H1 (cell line): ENCODE measurements around the gene ATXN2. TPM values are rescaled to one million over a fixed set of nuclear protein-coding genes. Genes with fewer than 3 reads are reported as not detected.

Experiments
- CTCF ChIA-PET: fragments of 300-600 bp; sonication (Branson Sonifier 250); formaldehyde crosslinking; loops from one replicate; lab custom pipeline; 2021; ENCODE audit not compliant: partially characterized antibody; lab: Charles Lee
- POLR2A ChIA-PET: fragments of 300-600 bp; sonication (Branson Sonifier 250); formaldehyde crosslinking; loops from one replicate; lab custom pipeline; 2021; ENCODE audit warnings: inconsistent platforms; ENCODE audit not compliant: partially characterized antibody; lab: Charles Lee
- DNase-seq, 2 experiments: peaks; one replicate each; pipeline versions ENCODE4 v3.0.0 to v3.0.0-alpha.2; 2010 to 2022; ENCODE audit warnings: low spot score in 2 of 2, low read depth in 1 of 2, mixed read lengths in 1 of 2
- FAIRE-seq: peaks from 2 replicates; lab custom pipeline; 2011; peaks lifted over from hg19 to GRCh38; lab: Jason Lieb, UNC
- H2AFZ ChIP-seq: 2 replicates; pipeline ENCODE4 v1.8.1; 2012; ENCODE audit warnings: low read length, inconsistent platforms
- H2AK5ac ChIP-seq: 2 replicates; pipeline ENCODE4 v1.6.1; 2013; ENCODE audit warnings: low read depth, low read length
- H2BK120ac ChIP-seq: replicated peaks from 2 replicates; pipeline ENCODE3; 2013; ENCODE audit warnings: low read depth, low read length, inconsistent platforms
- H2BK12ac ChIP-seq: 2 replicates; pipeline ENCODE4 v1.6.1; 2013; ENCODE audit warnings: low read depth, low read length
- H2BK15ac ChIP-seq: 2 replicates; pipeline ENCODE4 v1.6.1; 2013; ENCODE audit warnings: low read length
- H2BK20ac ChIP-seq: 2 replicates; pipeline ENCODE4 v1.6.1; 2013; ENCODE audit warnings: low read length
- H2BK5ac ChIP-seq: 2 replicates; pipeline ENCODE4 v1.6.1; 2013; ENCODE audit warnings: low read depth, low read length
- H3K14ac ChIP-seq: 2 replicates; pipeline ENCODE4 v1.6.1; 2013; ENCODE audit warnings: inconsistent platforms; ENCODE audit not compliant: insufficient read length
- H3K18ac ChIP-seq: 2 replicates; pipeline ENCODE4 v1.6.1; 2013; ENCODE audit warnings: low read length; ENCODE audit errors: extremely low read depth
- H3K23ac ChIP-seq: 2 replicates; pipeline ENCODE4 v1.6.1; 2013; ENCODE audit warnings: inconsistent platforms; ENCODE audit not compliant: insufficient read length
- H3K23me2 ChIP-seq: 2 replicates; pipeline ENCODE4 v1.6.1; 2013; ENCODE audit warnings: low read depth, low read length
- H3K27ac ChIP-seq: 2 replicates; pipeline ENCODE4 v1.6.1; 2011; ENCODE audit warnings: low read depth, low read length, inconsistent platforms
- H3K27me3 ChIP-seq, 4 experiments: replicated peaks in 1 of 4; 1 replicate in 1 of 4; 2 replicates in 3 of 4; pipeline versions ENCODE4 v1.6.1 to v1.8.1; 2011 to 2013; ENCODE audit warnings: low read length in 3 of 4, mild to moderate bottlenecking in 3 of 4, inconsistent platforms in 2 of 4, mixed read lengths in 2 of 4, moderate library complexity in 1 of 4; ENCODE audit not compliant: control insufficient read depth in 3 of 4, insufficient read depth in 3 of 4; ENCODE audit errors: extremely low read depth in 1 of 4
- H3K36me3 ChIP-seq, 4 experiments: 2 replicates each; pipeline versions ENCODE4 v1.6.1 to v1.8.1; 2011 to 2013; ENCODE audit warnings: mild to moderate bottlenecking in 4 of 4, low read length in 3 of 4, moderate library complexity in 2 of 4, control low read depth in 1 of 4, inconsistent platforms in 1 of 4; ENCODE audit not compliant: insufficient read depth in 4 of 4, control insufficient read depth in 2 of 4
- H3K4ac ChIP-seq: replicated peaks from 2 replicates; pipeline ENCODE3; 2013; ENCODE audit warnings: low read length, low read depth, mixed read lengths, inconsistent platforms; ENCODE audit not compliant: insufficient read length
- H3K4me1 ChIP-seq, 4 experiments: replicated peaks in 1 of 4; 1 replicate in 1 of 4; 2 replicates in 3 of 4; pipeline versions ENCODE4 v1.6.1 to v1.8.1; 2011 to 2013; ENCODE audit warnings: low read length in 3 of 4, inconsistent platforms in 2 of 4, mixed read lengths in 1 of 4; ENCODE audit not compliant: insufficient read depth in 4 of 4, control insufficient read depth in 3 of 4
- H3K4me2 ChIP-seq, 2 experiments: 2 replicates each; pipeline versions ENCODE4 v1.6.1 to v1.8.1; 2011 to 2013; ENCODE audit warnings: low read depth in 2 of 2, low read length in 2 of 2, control low read depth in 1 of 2, inconsistent platforms in 1 of 2, mild to moderate bottlenecking in 1 of 2; ENCODE audit not compliant: insufficient read depth in 1 of 2
- H3K4me3 ChIP-seq, 4 experiments: fragments of 200-600, 300-600 bp in 1 of 4; sonication (generic), shearing (Covaris generic), sonication (Bioruptor Twin) in 1 of 4; 2 replicates each; pipeline versions ENCODE4 v1.5.1 to v1.8.1; 2011 to 2016; ENCODE audit warnings: low read length in 4 of 4, low read depth in 3 of 4, control low read depth in 2 of 4, inconsistent platforms in 2 of 4, mild to moderate bottlenecking in 2 of 4, mixed read lengths in 1 of 4, moderate library complexity in 1 of 4; ENCODE audit not compliant: insufficient read depth in 2 of 4; ENCODE audit errors: extremely low read depth in 1 of 4
- H3K56ac ChIP-seq: replicated peaks from 2 replicates; pipeline ENCODE3; 2013; ENCODE audit warnings: low read depth, mild to moderate bottlenecking, mixed read lengths, low read length, inconsistent platforms; ENCODE audit not compliant: insufficient read length
- H3K79me1 ChIP-seq: 2 replicates; pipeline ENCODE4 v1.6.1; 2013; ENCODE audit warnings: low read depth, low read length, control low read depth
- H3K79me2 ChIP-seq, 2 experiments: 2 replicates each; pipeline versions ENCODE4 v1.6.1 to v1.8.1; 2012 to 2013; ENCODE audit warnings: low read length in 2 of 2, mild to moderate bottlenecking in 2 of 2, inconsistent platforms in 1 of 2; ENCODE audit not compliant: insufficient read depth in 2 of 2, control insufficient read depth in 1 of 2
- H3K9ac ChIP-seq, 4 experiments: replicated peaks in 1 of 4; 1 replicate in 1 of 4; 2 replicates in 3 of 4; pipeline versions ENCODE4 v1.6.1 to v1.8.1; 2011 to 2013; ENCODE audit warnings: low read depth in 3 of 4, low read length in 3 of 4, control low read depth in 2 of 4, mild to moderate bottlenecking in 2 of 4, moderate library complexity in 2 of 4, inconsistent platforms in 1 of 4; ENCODE audit errors: extremely low read depth in 1 of 4
- H3K9me3 ChIP-seq, 2 experiments: 2 replicates each; pipeline versions ENCODE4 v1.6.1 to v1.8.1; 2012 to 2013; ENCODE audit warnings: mild to moderate bottlenecking in 2 of 2, moderate library complexity in 2 of 2, control low read depth in 1 of 2, inconsistent platforms in 1 of 2, low read depth in 1 of 2, low read length in 1 of 2, mixed read lengths in 1 of 2; ENCODE audit not compliant: insufficient read depth in 2 of 2
- H4K20me1 ChIP-seq, 2 experiments: replicated peaks in 1 of 2; 2 replicates each; pipeline versions ENCODE3 to v1.8.1; 2011 to 2013; ENCODE audit warnings: inconsistent platforms in 2 of 2, low read length in 2 of 2, mild to moderate bottlenecking in 1 of 2; ENCODE audit not compliant: insufficient read depth in 2 of 2, control insufficient read depth in 1 of 2
- H4K5ac ChIP-seq: 2 replicates; pipeline ENCODE4 v1.6.1; 2013; ENCODE audit warnings: low read length, low read depth, mixed read lengths, inconsistent platforms; ENCODE audit not compliant: insufficient read length
- H4K8ac ChIP-seq: 2 replicates; pipeline ENCODE4 v1.8.0; 2013; ENCODE audit warnings: mild to moderate bottlenecking, moderate library complexity, low read length, inconsistent platforms; ENCODE audit not compliant: insufficient read depth; ENCODE audit errors: extremely low read depth
- H4K91ac ChIP-seq: replicated peaks from 2 replicates; pipeline ENCODE3; 2013; ENCODE audit warnings: low read length, mixed read lengths, inconsistent platforms; ENCODE audit not compliant: insufficient read length
- CTBP2 ChIP-seq: IDR thresholded peaks from 2 replicates; pipeline ENCODE4 v1.7.0; 2011; ENCODE audit warnings: borderline replicate concordance, mild to moderate bottlenecking, moderate library complexity, mixed read lengths, low read length; ENCODE audit not compliant: insufficient read depth, insufficient read length
- CTCF ChIP-seq, 3 experiments: IDR thresholded peaks; 1 replicate in 2 of 3; 2 replicates in 1 of 3; pipeline versions ENCODE4 v1.5.1 to v1.6.1; 2011; ENCODE audit warnings: low read length in 3 of 3, mild to moderate bottlenecking in 3 of 3, inconsistent platforms in 2 of 3, low read depth in 1 of 3, moderate library complexity in 1 of 3; ENCODE audit not compliant: insufficient read depth in 1 of 3; ENCODE audit errors: control extremely low read depth in 1 of 3
- RAD21 ChIP-seq, 2 experiments: IDR thresholded peaks in 1 of 2; conservative IDR thresholded peaks in 1 of 2; 2 replicates each; pipeline ENCODE4 v1.6.1; 2011; ENCODE audit warnings: low read depth in 2 of 2, low read length in 2 of 2, improper control_type of control experiment in 1 of 2, inconsistent platforms in 1 of 2, mild to moderate bottlenecking in 1 of 2, moderate library complexity in 1 of 2
- WGBS, 2 experiments: shearing (Covaris generic) in 1 of 2; methylation state at CpG; one replicate each; pipeline versions ENCODE4 v1.1.6 to v1.1.7; 2013 to 2015; ENCODE audit warnings: low lambda C conversion rate in 2 of 2, mixed read lengths in 2 of 2, inconsistent platforms in 1 of 2, low coverage in 1 of 2, missing lambda C conversion rate in 1 of 2; ENCODE audit not compliant: insufficient replicate concordance in 2 of 2, insufficient coverage in 1 of 2, insufficient read length in 1 of 2; ENCODE audit errors: extremely low coverage in 1 of 2, missing lambda C conversion rate in 1 of 2; 5-methylcytosine and 5-hydroxymethylcytosine counted together
- polyA plus RNA-seq, 7 experiments: library from polyadenylated mRNA; depleted of rRNA in 3 of 7; stranded (reverse) in 5 of 7; unstranded in 2 of 7; fragments of >200 nt in 5 of 7; fragments of 200-250 nt in 2 of 7; gene quantifications; 1 replicate in 5 of 7; 2 replicates in 1 of 7; 4 replicates in 1 of 7; pipeline versions ENCODE4 v1.2.1 to v1.2.3, GENCODE V29; 2011 to 2013; ENCODE audit warnings: missing spikeins in 2 of 7, mixed read lengths in 2 of 7
- total RNA-seq: library from RNA; stranded (reverse); fragmentation: NEBNext Ultra II Directional; extraction: Animal tissue kit (Norgen Biotek cat#: 25700); gene quantifications from 2 replicates; pipeline ENCODE4 v1.2.1, GENCODE V29; 2021
- TF ChIP-seq, protein P1 (sequence below): IDR thresholded peaks from 2 replicates; pipeline ENCODE4 v1.6.1; 2011; ENCODE audit warnings: low read length, improper control_type of control experiment

The ATXN2 gene
- total and polyA plus RNA-seq, 2 of the 8 experiments (the other 6 are each of a cell fraction or from before 2014, with no cell fraction given) = 46.6 to 80.7 TPM

GRCh38 chr12:111607239-111607638 lies 8.1 kb upstream of the ATXN2 start:
- Histone ChIP-seq H3K27me3 (no peaks in the 10 kb centered on the region), H3K79me1 (no peaks in the 10 kb centered on the region), H3K9ac (no peak overlapping the region), H2AFZ (no peak overlapping the region), H2AK5ac (no peak overlapping the region), H3K9me3 (no peaks in the 10 kb centered on the region), H3K18ac (no peak overlapping the region), H2BK15ac (no peak overlapping the region), H2BK20ac (no peak overlapping the region), H2BK120ac (no peak overlapping the region), H2BK12ac (no peak overlapping the region)
- 76% methylated on average over 3 of the region's 3 CpGs; no CpG with 5 or more reads in 1 of the 2 experiments for WGBS, 2 experiments
- CTCF ChIA-PET = interaction anchor here (0.6 to 2.1 kb wide), 7 partner anchors 12 to 109 kb away, joined by 3 to 5 read pairs (median 4); no protein-coding TSS in a partner anchor
- TF ChIP-seq CTCF (IDR thresholded peaks at IDR 0.05; ENCODE audit: control extremely low read depth in 1 of 3, insufficient read depth in 1 of 3, low read depth in 1 of 3, low read length in 3 of 3) (peak; percentile 4 to 47 (median 35); a peak in 3 of 4 replicates), CTBP2 (no peak), RAD21 (IDR thresholded peaks at IDR 0.05 in 1 of 2, conservative IDR thresholded peaks at IDR 0.05 in 1 of 2; ENCODE audit: low read depth in 2 of 2, low read length in 2 of 2) (peak in 1 of 2 experiments; percentile 16; a peak in 2 of 4 replicates)
- TF ChIP-seq, protein P1, sequence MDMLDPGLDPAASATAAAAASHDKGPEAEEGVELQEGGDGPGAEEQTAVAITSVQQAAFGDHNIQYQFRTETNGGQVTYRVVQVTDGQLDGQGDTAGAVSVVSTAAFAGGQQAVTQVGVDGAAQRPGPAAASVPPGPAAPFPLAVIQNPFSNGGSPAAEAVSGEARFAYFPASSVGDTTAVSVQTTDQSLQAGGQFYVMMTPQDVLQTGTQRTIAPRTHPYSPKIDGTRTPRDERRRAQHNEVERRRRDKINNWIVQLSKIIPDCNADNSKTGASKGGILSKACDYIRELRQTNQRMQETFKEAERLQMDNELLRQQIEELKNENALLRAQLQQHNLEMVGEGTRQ = no peak
- TF ChIP-seq, all 59 proteins: peak for 2
- FAIRE-seq (no peak), DNase-seq (no peak)
- H3K27ac ChIP-seq = no peak overlapping the region
- no peak overlapping the region for H3K4me3 ChIP-seq
- no peak overlapping the region for H3K56ac ChIP-seq
- no peak overlapping the region for H4K5ac ChIP-seq
- H3K4me1 ChIP-seq = no peaks in the 10 kb centered on the region
- no peaks in the 10 kb centered on the region for H3K23me2 ChIP-seq
- no peak overlapping the region for H3K4me2 ChIP-seq
- H3K14ac ChIP-seq = no peak overlapping the region
- no peaks in the 10 kb centered on the region for H3K36me3 ChIP-seq
- H3K79me2 ChIP-seq = no peaks in the 10 kb centered on the region
- H4K8ac ChIP-seq = no peak overlapping the region
- no peak overlapping the region for H2BK5ac ChIP-seq
- no peak overlapping the region for H4K91ac ChIP-seq
- H3K4ac ChIP-seq = no peak overlapping the region
- POLR2A ChIA-PET = interaction anchor here (1.2 to 3.1 kb wide), 2 partner anchors 10 kb away, joined by 3 to 7 read pairs; no protein-coding TSS in a partner anchor
- H3K23ac ChIP-seq = no peak overlapping the region
- no peaks in the 10 kb centered on the region for H4K20me1 ChIP-seq
